ENCODE data around the gene NOL4L.
A peak's percentile ranks its signal among the peaks of the same experiment; 100 is the strongest.
"Not testable (repeated sequence)": the region's sequence is repeated elsewhere in the genome, so short reads cannot be mapped to it uniquely, and the experiment has no call there.

NOL4L gene

DNA sequence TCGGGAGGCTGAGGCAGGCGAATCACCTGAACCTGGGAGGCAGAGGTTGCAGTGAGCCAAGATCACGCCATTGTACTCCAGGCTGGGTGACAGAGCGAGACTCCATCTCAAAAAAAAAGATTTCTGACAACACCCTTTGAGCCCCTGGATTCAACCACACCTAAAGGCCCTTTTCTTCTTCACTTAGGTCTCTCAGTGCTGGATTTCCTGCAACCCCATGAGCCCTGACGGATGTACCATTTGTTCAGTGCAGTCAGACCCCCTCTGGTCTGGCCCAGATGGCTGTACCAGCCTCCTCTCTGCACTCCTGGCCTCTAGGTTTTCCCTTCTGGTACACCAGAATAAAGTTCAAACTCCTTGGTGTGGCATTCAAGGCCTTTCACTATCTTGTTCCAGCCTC, 9.1 kb upstream of the NOL4L start:
- DNase-seq = no peak

DNA sequence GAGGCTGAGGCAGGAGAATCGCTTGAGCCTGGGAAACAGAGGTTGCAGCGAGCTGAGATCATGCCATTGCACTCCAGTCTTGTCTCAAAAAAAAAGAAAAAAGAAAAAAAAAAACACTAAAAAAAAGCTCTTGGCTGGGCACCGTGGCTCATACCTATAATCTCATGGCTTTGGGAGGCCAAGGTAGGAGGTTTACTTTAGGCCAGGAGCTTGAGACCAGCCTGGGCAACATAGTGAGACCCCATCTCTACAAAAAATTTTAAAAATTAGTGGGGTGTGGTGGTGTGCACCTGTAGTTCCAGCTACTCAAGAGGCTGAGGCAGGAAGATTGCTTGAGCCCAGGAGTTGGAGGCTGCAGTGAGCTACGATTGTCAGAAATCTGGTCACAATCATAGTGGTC, 7.5 kb upstream of the NOL4L start:
- not testable (repeated sequence) for DNase-seq

DNA sequence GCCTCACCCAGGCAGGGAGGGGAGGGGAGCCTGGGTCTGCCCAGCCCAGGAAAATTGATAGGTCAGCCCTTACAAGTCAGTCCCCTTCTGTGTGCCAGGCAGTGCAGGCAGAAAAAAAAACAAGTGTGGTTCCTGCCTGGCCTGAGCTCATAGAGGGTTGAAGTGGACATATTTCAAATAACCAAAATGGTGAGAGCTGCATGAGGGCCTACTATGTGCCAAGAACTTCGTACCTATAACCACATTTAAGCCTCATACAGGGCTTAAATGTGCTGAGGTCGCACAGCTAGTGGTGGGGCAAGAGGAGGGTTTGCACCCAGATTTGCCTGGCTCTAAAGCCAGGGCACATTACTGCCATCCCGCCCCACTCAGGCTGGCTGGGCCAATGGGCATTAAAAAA, 6.9 kb upstream of the NOL4L start:
- DNase-seq = no peak

GRCh38 chr20:32589769-32590168, 4.6 kb upstream of the NOL4L start:
- DNase-seq = no peak

DNA sequence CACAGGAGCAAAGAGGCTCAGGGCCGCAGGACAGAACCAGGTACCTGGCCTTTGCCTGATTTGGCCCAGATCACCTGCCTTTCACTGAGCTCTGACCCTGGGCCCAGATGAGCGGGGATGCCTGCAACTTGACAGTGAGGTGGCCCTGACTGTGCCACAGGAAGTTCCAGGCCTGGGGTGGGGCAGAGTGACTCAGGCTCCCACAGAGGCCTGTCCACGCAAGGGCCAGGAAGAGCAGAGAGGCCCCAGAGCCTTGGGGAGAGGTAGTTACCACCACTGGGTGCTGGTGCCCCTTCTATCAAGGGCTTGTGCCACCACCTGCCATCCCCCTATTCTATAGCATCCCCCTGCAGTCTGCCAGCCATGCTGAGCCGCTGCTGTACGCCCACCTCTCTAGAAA, 4.1 kb upstream of the NOL4L start:
- DNase-seq = no peak

- no peak for DNase-seq
These were observed 2.9 kb upstream of the NOL4L start for GRCh38 chr20:32588040-32588439.

- DNase-seq = no peak
These were observed 1.2 kb upstream of the NOL4L start for GRCh38 chr20:32586291-32586690.

DNA sequence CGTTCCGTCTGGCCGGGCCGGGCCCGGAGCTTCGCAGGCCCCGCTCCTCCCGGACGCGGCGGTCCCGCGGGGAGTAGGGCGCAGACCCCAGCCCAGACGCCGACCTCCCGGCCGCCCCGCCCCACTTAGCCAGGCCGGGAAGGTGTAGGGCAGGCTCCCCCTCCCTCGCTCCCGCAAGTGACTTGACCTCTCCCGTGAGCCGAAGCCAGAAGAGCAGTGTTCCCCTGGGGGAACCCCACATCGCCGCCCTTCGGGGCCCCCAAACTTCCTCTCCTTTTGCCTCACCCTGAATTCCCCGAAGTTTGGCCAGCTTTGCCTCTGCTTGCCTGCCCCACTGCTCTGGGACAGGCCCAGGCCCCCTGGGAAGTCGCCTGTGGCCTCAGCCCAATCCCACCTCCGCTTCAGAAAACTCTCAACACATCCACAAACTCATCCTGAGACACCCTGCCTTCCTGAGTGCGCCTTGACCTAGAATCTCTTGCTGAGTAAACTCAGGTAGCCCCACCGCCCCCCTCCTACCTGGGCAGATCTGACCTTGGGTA, 524 bp upstream of the NOL4L start:
- no peak for DNase-seq

GRCh38 chr20:32583581-32584070, 1.5 kb downstream of the NOL4L start:
- DNase-seq = no peak

GRCh38 chr20:32582659-32583580, 2.2 kb downstream of the NOL4L start:
- peak; percentile 11 for DNase-seq

DNA sequence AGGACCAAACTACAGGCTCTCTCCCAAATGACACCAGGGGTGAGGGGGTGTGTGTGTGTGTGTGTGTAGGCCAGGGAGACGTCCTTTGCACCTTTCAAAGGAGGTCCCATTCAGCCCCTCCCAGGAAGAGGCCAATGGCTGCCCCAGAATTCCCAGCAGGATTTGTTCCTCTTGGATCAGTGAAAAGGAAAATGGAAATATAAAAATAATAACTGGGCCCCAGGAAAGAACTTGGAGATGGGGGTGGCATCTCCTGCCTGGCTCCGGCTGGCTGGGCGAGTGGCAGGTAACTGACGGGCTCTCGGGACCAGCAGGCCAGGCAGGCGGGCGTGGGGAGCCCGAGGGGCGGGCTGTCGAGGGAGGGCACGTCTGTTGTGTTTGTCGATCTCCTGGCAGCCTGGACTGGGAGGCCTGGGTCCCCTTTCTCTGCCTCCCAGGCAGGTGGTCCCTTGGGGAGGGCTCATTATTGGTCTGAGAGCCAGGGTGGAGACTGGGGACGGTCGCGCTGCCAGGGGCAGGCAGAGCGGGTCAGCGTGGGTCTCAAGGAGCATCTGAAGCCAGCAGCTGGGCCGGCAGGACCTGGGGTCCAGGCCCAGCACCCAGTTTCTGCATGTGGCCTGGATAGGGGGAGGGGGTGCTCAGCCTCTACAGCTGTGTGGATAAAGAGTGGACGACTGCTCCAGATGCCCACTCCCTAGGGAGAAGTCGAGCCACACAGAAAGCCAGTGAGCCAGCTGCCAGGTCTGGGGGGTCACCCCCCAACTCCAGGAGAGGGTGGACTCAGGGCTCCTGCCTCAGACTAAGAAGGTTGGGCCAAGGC, 3.1 kb downstream of the NOL4L start:
- no peak for DNase-seq

- no peak for DNase-seq
These were observed 3.9 kb downstream of the NOL4L start for GRCh38 chr20:32580970-32581838.

DNA sequence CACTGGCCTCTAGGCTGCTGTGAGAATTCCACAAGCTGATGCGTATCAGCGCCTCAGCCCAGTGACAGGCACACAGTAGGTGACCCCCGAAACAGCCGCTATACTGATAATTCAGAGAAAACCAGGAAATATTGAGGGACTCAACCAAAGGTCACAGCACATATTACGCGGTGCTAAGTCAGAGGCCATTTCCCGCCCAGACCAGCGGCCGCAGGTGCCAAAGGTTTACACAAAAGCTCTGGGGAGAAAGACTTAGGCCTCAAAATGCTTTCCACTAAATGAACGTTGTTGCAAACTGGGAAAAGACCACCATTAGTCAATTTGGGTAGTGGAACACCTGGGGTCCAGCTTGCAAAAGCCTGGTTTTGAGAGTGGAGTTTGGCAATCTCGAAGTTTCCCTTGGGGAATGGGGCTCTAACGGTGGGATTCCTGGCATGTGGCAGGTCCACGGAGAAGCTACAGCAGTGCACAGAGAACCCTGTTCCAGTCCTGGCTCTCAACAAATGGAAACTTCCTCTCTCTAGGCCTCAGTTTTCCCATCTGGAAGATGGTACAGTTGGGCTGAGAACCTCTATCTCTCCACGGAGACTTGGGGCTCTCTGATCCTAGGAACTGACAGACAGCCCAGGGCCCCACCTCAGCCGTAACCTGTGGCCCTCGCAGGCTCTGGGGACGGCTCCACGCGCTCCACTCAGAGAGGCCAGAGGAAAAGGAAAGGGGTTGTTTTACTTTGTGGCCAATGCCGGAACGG, 4.7 kb downstream of the NOL4L start:
- DNase-seq = no peak

DNA sequence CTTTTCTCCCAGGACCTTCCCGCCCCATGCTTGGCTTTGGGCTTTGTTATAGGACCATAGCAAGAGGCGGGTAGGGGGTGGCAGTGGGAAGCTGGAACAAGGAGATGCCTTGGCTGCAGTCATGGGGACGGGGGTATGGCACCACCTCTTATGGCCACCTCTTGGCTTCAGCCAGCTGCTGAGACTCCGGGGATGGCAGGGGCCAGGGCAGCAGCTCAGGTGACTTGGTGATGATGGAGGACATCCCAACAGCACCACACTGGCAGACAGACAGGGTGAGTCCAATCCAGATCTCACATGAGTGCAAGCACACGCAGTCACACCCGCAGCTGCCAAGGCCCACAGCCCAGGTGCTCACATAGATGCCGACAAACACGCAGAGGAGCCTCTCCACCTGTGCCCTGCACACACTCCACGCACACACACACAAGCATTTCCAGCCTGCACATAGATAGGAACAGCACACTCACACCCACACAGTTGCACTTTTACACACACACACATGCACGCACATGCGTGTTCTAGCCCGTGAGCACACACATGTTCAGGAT, 6.2 kb downstream of the NOL4L start:
- no peak for DNase-seq

- not testable (repeated sequence) for DNase-seq
These were observed 7.1 kb downstream of the NOL4L start for GRCh38 chr20:32578062-32578461.

GRCh38 chr20:32577657-32578056, 7.5 kb downstream of the NOL4L start:
- no peak for DNase-seq

DNA sequence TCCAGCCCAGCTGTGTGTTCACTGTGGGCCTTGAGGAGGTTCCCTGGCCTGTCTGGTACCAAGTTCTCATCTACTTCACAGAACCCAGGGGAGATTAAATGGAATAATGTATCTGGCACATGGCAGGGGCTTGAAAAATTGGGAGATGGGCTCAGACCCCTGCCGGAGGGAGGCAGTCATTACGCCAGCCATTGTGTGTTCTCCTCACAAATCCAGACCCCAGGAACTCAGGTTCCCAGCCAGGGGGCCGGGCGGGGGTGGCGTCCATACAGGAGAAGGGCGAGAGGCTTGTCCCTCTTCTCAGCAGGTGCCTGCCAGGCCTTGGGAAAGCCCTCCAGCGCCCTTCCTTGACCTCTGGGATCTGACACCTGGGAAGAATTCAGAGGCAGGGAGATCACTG, 8.1 kb downstream of the NOL4L start:
- DNase-seq = no peak

DNA sequence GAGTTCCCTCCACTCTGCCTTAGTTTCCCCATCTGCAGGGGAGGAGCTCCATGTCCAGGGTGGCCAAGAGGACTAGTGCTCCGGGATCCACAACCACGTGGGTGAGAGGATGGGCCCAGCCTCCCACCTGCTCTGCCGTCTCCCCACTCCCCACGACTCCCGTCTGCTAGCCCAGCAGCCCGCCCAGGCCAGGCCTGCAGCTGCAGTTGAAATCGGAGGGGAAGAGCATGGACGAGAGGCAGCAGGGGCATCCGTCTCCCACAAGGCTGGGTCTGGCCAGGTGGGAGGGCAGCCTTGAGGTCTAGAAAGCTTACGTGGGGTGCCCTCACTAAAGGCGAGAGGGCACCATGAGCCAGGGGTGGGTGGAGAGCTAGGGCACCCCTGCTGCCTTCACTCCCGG, 8.6 kb downstream of the NOL4L start:
- no peak for DNase-seq

GRCh38 chr20:32575805-32576204, 9.3 kb downstream of the NOL4L start:
- DNase-seq = no peak

- no peak for DNase-seq
These were observed 9.9 kb downstream of the NOL4L start for GRCh38 chr20:32575227-32575581.

Data from activated CD4-positive, alpha-beta T cell treated with anti-CD3 and anti-CD28 coated beads, Interleukin-2, amount 50 U/mL, for 1 hour (primary cell).